ENCODE data around the gene RSPH10B2. TPM values are rescaled to one million over a fixed set of nuclear protein-coding genes. Genes with fewer than 3 reads are reported as not detected.
"Not testable (repeated sequence)": the region's sequence is repeated elsewhere in the genome, so short reads cannot be mapped to it uniquely, and the experiment has no call there.

The RSPH10B2 gene
- total RNA-seq, 1 experiment from 2014 or later, result 0.05 TPM

DNA sequence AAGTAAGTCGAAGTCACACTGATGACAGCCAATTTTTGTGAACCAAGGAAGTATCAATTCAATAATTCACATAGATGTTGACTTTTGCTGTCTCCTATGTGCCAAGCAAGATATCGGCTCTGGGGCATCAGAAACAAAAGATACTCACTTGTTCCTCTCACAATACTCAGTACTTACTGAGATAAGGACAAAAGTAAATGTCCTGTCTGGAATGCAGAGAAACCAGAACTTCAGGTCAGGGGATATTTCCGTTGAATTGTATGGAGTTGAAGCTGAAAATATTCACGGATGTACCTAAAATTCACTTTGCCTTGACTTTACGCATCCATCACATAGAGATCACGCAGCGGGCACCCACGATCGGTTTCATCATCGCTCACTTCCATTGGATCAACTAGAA lies 83.2 kb downstream of the RSPH10B2 start:
- not testable (repeated sequence) for DNase-seq (ENCODE audit: extremely low read depth, low read depth)

DNA sequence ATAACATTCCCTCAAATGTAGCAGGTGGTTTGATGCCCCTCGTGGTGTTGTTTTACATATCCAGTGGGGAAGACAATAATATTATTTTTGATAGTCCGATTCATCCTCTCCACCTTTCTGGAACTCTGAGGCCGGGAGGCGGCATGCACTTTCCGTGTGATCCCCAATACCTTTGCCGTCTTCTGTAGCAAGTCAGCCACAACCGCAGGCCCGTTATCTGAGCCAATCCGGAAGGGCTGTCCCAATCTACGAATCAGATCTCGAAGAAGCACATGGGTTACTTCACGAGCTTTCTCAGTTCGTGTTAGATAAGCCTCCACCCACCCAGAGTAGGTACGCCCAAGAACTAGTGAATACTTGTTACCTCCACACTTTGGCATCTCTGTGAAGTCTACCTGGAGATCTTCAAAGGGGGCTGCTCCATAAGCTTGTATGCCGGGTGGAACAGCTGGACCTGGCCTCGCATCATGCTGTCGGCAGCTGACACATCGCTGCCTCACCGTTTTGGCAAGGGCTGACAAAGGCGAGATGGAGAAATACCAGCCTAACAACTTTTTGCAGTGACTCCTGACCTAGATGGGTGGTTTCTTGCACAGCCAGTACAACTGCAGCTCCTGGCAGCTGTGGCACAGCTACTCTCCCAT lies 88.5 kb downstream of the RSPH10B2 start:
- DNase-seq (ENCODE audit: extremely low read depth, low read depth), result not testable (repeated sequence)

DNA sequence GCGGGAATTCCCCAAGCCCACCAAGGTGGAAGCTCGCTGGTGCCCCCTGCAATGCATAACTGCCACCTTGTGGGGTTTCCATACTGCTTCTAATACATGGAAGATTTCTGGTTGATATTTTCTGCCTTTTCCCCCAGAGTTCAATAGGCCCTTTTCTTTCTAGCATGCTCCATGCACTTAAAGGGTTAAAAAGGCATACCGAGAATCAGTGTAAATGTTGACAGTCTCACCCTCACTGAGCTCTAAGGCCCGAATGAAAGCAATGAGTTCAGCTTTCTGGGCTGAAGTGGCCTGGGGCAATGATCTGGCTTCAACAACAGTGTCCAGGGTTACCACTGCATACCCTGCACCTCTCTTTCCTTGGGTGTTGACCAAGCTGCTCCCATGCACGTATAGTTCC lies 89.2 kb downstream of the RSPH10B2 start:
- not testable (repeated sequence) for DNase-seq (ENCODE audit: extremely low read depth, low read depth)

DNA sequence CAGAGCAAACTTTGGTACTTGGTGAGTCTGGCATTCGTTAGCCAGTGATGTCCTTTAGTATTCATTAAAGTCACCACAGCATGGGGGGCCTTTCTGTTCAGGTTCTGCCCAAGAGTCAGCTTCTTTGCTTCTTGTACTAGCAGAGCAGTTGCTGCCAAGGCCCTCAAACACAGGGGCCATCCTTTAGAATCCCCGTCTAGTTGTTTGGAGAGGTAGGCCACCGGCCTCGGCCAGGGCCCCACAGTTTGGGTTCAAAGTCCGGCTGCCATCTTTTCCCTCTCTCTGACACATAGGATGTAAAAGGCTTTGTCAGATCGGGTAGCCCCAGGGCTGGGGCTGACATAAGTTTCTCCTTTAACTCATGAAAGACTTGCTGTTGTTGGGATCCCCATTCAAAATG lies 89.8 kb downstream of the RSPH10B2 start:
- DNase-seq (ENCODE audit: extremely low read depth, low read depth), result not testable (repeated sequence)

DNA sequence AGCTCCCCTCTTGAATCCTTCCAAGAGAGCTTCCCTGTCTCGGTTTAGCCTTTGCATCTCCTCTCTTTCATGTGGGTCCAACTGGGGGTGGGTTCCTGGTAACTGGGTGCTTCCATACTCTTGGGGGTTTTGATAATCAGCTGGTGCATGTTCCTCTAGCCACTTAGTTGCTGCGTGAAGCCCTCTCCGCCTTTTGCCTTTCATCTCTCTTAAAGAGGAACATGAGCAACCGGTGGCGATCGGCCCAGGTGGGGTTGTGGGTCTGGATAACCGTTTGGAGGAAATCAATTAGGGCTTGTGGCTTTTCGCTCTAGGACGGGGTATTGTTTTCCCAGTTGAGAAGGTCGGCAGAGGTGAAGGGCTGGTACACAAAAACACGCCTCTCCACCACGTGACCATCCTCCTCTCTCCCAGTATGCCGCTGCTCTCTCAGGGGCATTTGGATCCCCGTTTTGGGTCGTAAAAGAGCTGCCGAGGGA lies 92.1 kb downstream of the RSPH10B2 start:
- not testable (repeated sequence) for DNase-seq (ENCODE audit: extremely low read depth, low read depth)

DNA sequence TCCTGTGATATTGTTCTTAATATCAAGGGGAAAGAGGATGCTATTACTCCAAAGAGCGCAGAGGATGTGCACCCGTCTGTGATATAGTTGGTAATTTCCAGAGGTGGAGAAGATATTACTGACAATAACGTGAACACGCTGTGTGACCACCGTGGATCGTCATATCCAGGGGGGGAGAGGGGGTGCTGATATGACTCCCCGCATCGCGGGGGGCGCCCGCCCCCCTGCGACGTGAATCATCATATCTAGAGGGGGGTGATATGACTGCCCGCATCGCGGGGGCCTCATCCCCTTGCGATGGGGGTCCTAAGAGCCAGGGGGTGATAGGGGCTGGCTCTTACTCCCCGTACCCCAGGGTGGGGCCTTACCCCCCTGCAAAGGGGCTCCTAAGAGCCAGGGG lies 93.8 kb downstream of the RSPH10B2 start:
- not testable (repeated sequence) for DNase-seq (ENCODE audit: extremely low read depth, low read depth)

Other genes starting within 250 kb of the RSPH10B2 start
- not detected in 2 replicates for gene GRID2IP, start 202.6 kb upstream of the RSPH10B2 start, total RNA-seq (2014; rRNA removed; shearing (Covaris generic))
- gene ZDHHC4, start 176.6 kb upstream of the RSPH10B2 start, total RNA-seq (2014; rRNA removed; shearing (Covaris generic)), result 70.9 and 84.3 TPM in 2 replicates
- 24.4 and 25.2 TPM in 2 replicates for gene INTS15, start 164.1 kb upstream of the RSPH10B2 start, total RNA-seq (2014; rRNA removed; shearing (Covaris generic))
- 0.55 and 0.59 TPM in 2 replicates for gene ZNF853, start 138.5 kb upstream of the RSPH10B2 start, total RNA-seq (2014; rRNA removed; shearing (Covaris generic))
- gene ZNF316, start 116.8 kb upstream of the RSPH10B2 start, total RNA-seq (2014; rRNA removed; shearing (Covaris generic)), result 9.8 and 12.0 TPM in 2 replicates
- gene ZNF12, start 47.2 kb upstream of the RSPH10B2 start, total RNA-seq (2014; rRNA removed; shearing (Covaris generic)), result 22.8 and 27.2 TPM in 2 replicates
- gene CCZ1B, start 72.2 kb downstream of the RSPH10B2 start, total RNA-seq (2014; rRNA removed; shearing (Covaris generic)), result 50.4 and 62.1 TPM in 2 replicates

Measured in NCI-H460 (cell line).